Stimulated activated CD4-positive, alpha-beta T cell treated with anti-CD3 and anti-CD28 coated beads, Interleukin-2, amount 100 ng/mL, for 4 hours (primary cell): ENCODE measurements around the gene HPN.
"Not testable (repeated sequence)": the region's sequence is repeated elsewhere in the genome, so short reads cannot be mapped to it uniquely, and the experiment has no call there.

Experiments
- DNase-seq: peaks from one replicate; pipeline ENCODE4 v3.0.0-alpha.2; 2020; ENCODE audit warnings: low read depth

Gene HPN

DNA sequence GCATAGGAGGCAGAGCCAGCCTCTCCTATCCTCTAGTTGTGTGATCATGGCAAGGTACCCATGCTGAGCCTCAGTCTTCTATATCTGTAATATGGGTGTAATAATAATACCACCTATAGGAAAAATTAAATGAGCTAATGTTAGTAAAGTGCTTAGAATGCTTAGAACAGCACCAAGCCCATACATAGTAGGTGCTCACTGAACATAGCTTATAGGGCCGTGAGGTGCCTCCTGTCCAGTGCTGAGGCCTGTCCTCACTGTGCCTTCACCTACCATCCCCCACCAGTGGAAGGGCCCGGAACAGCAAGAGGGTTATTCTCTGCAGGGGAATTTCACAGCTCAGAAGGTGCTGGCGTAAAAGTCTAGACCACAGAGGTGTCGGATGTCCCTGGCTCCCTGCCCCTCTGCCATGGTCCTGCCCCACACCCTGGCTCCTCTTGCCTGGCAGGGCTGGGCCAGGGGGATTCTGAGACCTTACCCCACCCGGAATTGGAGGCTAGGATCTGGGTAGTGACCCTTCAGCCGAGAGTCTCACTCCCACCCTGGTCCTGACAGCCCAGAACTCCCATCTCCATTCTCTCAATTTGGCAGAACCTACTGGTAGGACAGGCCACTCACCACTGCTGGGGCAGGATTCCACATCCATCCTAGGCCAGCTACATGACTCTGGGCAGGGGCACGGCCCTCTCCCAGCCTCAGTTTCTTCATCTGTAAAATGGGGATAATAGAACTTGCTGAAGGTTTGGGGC, 13.5 kb upstream of the HPN start:
- DNase-seq = no peak

DNA sequence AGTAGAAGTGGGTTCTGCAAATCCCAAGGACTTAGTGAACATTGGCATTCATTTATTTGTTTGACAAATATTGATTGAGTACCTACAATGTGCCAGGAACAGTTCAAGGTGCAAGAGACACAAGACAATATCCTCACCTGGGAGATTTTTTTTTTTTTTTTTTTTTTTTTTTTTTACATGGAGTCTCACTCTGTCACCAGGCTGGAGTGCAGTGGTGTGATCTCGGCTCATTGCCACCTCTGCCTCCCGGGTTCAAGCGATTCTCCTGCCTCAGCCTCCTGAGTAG, 13.0 kb upstream of the HPN start:
- DNase-seq = not testable (repeated sequence)

DNA sequence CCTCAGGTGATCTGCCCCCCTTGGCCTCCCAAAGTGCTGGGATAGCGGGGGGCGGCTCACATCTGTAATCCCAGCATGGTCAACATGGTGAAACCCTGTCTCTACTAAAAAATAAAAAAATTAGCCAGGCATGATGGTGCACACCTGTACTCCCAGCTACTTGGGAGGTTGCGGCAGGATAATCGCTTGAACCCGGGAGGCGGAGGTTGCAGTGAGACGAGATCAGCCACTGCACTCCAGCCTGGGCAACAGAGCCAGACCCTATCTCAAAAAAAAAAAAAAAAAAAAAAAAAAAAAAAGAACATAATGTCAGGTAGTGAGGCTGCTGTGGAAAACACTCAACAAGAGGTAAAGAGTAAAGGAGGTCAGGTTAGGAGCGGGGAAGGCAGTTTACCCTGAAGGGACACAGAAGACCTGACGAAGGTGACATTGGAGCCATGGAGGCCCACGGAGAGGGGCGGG, 12.2 kb upstream of the HPN start:
- DNase-seq = not testable (repeated sequence)

DNA sequence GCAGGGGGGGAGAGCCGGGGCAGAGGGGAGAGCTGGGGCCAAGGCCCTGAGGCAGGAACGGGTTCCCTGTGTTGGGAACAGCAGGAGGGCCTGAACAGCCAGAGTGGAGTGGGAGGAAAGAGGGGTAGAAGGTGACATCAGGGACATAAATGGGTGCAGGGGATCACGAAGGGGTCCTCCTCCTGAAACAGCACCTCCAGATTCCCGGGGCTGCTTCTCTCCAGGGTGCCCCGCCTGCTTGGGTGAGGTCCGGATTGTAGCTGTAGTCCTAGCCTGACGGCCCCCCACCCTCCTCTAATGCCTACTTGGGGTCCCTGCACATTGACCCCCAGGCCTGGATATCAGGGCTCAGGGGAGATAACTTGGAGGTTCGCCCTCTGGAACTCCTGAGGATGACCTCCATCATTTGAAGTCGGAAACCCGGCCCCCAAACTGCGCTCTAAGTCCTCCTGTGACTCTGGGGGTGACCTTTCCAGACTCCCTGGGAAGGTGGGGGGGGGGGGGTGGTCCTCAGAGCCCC, 11.7 kb upstream of the HPN start:
- DNase-seq = no peak

DNA sequence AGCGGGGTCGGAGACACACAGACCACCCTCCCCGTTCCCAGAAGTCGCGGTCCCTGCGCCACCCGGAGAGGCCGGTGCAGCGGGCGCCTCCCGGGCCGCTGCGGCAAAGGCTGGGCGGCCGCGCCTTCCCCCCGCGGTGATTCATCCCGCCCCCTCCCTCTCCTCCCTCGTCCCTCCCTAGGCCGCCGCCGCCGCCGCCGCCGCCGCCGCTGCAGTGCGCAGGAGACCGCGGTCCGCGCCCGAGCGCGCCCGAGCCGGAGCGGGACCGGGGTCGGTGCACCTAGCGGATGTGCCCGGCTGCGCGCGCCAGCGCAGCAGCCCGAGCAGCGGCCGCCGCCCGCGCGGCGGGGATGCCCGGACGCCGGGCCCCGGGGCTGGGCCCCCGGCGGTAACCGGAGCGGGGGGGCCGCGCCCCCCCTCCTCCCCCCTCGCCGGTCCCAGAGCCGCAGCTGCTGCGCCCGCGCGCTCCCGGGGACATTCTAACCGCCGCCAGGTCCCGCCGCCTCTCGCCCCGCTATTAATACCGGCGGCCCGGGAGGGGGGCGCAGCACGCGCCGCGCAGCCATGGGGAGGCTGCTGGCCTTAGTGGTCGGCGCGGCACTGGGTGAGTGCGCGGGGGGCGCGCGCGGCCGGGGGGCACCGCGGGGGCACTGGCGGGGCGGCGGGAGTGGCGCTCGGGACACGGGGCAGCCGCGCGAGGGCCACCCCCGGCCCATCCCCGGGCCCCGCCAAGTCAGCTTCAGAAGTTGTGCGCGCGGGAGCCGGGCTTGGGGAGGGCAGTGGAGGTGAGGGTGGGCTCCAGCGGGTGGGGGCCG, 11.1 kb upstream of the HPN start, which contains the start of gene SCN1B:
SCN1B (plus strand) TSS at position 214 of the 815 bp plus-strand sequence; CDS start at position 565, 351 bp downstream.
- DNase-seq = peak; percentile 53

DNA sequence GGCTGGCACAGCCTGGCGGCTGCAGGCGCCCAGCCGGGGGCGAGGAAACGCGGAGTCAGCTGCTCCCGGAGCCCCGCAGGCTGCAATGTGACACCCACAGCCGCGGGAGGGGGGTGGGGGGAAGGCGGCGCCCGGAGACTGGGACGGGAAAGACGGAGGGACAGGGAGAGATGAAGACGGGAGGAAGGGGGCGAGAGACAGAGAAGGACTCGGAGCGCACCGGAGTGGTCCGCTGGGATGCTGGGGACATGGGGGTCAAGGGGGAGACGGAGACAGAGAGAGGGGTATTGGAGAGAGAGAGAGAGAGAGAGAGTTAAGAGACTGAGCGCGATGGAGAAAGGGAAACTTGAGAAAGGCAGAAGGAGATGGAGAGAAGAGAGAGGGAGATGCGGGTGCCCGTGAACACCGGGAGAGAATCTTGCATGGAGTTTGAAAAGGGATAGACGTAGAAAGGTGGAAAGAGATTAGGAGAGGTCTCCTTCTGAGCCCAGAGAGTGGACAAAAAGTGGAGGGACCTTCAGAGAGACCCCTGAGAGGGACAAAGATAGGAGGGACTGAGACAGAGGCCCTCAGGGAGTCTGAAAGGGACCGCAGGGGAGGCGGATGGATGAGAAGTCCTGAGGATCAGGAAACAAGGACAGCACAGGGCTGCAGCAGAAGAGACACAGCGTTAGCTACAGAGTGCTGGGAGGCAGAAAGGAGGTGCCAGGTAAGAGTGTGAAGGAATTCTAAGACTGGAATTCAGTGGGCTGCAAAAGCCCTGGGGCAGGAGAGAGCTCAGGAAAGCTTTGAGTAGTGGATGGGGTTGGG, 10.2 kb upstream of the HPN start:
- no peak for DNase-seq

DNA sequence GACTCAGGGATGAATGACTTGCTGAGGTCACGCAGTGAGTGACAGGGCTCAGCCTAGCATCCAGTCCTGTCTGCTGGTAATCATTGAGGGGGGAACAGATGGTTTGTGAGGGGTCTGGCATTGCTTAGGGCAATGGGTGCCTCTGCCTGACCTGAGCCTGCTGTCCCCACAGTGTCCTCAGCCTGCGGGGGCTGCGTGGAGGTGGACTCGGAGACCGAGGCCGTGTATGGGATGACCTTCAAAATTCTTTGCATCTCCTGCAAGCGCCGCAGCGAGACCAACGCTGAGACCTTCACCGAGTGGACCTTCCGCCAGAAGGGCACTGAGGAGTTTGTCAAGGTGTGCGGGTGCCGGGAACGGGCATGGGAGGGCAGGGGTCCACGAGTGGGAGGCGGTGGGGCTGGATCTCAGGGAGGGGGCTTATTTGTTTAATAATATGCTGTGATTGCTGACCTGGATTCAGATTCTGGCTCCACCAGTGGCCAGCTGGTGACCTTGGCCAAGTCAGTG, 9.1 kb upstream of the HPN start:
- DNase-seq = no peak

DNA sequence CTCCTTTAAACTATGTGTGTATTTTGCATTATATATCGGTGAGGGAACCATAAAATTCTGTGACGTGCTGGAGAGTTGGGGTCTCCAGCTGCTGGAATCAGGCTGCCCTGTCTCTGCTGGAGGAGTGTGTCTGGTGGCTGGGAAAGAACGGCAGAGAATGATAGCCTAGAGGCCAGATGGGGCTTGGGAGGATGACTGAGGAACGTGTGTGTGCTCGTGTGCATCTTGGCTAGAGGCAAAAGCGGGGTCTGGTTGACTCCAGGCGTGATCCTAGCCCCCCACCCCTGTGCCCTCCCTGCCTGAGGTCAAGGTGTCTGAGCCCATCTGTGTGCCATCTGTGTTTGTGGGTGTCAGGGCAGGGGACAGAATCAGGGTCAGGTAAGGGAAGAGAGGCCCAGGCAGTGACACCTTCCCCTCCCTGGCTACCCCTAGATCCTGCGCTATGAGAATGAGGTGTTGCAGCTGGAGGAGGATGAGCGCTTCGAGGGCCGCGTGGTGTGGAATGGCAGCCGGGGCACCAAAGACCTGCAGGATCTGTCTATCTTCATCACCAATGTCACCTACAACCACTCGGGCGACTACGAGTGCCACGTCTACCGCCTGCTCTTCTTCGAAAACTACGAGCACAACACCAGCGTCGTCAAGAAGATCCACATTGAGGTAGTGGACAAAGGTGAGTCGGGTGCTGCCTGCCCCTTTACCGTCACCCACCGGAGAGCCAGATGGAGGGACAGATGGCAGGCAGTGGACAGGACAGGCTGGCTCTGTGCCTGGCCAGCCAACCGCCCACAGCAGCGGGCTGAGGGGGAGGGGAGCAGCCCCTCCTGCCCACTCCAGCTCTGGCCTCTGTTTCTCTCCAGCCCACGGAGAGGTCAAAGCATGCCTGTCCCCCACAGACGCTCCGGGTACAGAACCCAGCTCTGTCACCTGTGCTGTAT, 8.2 kb upstream of the HPN start:
- no peak for DNase-seq

DNA sequence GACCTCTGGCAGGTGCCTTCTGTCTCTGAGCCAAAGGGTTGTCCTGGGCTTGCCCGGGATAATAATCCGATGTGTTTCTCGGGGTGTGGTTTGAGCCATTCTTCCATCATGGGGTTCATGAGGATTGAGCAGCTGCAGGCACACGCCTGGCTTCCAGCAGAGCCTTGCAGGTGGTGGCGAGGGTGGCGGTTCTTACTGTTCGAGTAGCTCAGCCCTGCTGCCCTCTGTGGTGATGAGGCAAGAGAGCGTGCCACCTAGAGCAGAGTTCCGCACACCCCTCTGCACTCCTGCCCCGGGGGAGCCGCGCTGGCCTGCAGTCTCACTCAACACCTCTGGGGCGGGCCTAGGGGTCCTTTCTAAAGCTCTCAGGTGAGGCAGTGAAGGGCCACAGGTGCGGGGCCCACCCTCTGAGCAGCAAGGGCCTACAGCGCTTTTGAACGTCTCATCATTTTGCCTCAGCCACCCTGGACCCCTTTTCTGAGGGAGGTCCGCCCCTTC, 7.5 kb upstream of the HPN start:
- DNase-seq = no peak

DNA sequence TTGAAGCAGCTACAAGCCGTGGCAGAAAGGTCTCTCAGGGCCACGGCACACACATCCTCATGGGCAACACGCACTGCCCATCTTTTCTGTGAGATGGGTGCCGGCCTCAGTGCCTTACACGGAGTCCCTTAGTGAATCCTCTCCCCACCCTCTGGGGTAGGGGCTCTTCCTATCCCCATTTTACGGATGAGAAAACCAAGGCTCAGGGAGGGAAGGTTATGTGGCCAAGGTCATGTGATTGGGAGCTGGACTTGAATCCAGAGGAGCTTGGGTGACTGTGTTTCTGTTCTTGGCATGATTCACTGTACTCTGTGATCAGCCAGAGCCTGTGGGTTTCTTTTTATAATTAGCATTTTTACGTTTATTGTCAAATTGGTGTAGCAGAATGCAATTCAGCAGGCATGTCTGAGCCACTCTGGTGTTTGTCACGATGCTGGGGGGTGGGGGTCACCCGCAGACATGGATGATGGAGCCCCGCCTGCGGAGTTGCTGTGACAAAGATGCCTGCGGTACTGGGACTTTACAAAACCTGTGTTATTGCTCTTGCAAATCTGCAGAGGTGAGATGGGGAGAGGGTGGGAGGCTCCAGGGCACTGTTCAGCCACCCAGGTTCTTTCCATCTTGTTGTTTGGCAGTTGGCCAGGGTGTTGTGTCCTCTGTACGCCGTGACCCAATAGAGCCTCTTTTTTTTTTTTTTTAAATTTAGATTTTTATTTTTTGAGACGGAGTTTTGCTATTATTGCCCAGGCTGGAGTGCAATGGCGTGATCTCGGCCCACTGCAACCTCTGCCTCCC, 6.7 kb upstream of the HPN start:
- DNase-seq = no peak

DNA sequence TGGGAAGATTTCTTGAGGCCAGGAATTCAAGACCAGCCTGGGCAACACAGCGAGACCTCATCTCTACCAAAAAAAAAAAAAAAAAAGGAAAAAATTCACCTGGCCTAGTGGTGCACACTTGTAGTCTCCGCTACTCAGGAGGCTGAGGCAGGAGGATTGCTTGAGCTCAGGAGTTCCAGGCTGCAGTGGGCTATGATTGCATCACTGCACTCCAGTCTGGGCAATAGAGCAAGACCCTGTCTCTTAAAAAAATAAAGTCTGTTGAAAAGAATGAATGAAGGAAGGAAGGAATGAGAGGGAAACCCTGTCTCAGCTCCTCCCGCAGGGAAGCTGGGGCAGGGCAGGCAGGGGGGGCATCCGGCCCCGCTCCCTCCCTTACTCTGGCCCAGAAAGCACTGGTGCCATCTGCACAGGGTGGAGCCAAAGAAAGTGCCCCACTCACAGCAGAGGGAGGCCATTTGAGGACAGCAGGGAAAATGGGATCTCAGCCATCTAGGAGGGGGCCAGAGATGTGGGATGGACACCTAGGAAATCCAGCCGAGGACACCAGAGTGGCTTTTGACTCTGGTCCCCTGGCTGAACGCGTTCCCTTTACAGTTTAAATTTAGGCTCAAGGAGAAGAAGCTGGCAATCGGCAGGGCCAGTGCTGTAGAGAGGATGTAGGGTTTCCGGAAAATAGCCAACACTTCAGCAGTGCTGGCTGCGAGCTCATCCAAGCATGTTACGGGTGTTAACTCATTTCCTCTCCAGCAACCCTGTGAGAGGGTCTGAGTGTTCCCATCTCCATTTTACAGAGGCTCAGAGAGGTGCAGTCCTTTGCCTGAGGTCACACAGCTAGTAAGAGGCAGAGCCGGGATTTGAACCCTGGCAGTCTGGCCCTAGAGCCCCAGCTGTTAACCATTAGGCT, 3.6 kb upstream of the HPN start:
- no peak for DNase-seq

DNA sequence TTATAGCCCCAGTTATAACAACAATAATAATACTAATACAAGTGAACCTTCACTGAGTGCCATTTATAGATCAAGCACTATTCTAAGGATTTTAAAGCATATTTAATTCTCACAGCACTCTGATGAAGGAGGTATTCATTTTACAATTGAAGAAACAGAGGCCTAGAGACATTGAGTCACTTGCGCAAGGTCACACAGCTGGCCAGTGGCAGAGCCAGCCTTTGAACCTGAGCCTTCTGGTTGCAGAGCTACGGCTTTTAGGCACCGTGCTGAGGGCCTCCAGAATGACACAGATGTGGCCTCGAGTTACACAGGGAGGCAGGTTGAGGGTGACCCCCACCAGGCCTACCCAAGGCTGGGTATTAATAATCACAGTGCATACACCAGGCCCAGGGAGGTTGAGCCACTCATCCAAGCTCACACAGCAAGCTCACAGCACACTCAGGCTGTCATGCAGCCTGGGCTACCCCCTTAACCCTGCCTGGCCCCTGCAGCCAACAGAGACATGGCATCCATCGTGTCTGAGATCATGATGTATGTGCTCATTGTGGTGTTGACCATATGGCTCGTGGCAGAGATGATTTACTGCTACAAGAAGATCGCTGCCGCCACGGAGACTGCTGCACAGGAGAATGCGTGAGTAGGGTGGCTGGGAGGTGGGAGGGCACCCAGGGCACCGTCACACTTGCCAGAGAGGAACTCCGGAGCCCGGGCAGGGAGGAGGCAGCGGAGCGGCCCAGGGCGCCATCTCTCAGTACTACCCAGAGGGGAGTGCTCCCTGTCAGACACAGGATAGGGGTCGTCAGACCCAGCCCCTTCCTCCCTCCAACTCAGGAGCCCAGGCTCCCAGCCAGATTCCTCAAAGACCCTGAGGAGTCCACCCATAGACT, 2.7 kb upstream of the HPN start:
- DNase-seq = no peak

DNA sequence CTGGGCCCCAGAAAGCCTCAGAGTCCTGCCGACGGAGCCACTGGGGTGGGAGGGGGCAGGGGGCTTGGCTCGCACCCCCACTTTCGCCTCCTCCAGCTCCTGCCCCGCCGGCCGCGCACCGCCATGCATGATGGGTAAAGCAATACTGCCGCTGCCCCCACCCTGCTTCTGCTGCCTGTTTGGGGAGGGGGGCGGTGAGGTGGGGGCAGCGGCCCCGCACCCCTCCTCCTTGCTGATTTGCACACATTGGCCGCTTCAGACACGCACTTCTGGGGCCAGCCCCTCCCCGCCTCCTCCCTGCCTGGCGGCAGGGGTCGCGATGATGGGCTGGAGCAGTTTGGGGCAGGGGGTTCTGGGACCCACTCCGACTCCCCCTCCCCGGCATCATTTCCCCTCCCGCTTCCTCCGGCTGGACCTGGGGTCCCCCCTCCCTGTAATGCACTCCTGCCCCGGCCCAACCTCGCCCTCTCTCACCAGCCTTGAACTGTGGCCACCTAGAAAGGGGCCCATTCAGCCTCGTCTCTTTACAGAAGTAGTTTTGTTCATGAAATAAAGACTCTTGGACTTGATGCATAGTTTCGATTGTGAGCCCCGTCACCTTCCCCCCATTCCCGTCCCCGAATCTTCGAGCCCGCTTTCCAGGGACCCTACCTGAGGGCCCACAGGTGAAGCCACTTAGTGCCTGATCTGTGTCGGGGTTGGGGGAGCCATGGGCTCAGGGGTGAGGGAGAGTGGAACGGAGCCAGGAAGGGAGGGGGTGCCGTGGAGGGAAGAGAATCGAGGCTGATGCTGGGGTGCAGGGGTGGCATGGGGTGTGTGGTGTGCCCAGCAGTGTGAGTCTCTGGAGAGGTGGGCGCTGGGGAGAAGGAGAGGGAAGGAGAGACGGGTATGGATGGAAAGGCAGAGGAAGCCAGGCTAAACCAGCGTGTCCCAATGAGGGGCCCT, 1.4 kb upstream of the HPN start:
- no peak for DNase-seq

DNA sequence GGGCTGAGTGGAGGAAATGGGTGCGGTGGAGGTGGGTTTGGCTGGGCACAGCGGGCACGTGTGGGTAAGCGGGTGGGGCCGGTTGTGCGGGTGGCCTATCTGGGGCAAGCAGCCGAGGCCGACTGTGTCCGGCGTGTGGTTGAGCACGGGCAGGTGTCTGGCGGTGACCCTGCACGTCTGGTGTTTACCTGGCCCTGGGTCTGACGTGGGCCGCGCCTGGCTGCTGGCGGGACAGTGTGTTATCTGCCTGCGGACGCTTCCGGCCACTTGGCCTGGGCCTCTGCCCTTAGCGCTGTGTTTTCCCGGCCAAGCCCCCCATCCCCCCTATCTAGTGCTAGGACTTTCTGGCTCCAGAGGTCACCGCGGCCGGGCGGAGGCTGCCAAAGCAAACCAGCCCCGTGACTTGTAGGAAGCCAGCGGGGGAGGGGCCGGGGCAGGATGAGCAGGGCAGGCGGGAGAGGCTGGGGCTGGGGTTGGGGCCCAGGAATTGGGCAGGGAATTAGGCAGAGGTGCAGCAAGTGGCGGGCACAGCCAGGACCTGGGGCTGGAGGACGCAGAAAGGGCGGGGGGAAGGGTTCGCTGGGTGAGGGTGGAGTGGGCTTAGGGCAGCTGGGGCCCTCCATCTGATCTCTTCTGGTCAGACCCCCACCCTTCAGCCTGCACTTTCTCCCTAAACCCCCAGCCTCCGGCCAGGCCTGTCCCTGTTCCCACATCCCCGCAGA, 534 bp upstream of the HPN start:
- peak; percentile 16 for DNase-seq

DNA sequence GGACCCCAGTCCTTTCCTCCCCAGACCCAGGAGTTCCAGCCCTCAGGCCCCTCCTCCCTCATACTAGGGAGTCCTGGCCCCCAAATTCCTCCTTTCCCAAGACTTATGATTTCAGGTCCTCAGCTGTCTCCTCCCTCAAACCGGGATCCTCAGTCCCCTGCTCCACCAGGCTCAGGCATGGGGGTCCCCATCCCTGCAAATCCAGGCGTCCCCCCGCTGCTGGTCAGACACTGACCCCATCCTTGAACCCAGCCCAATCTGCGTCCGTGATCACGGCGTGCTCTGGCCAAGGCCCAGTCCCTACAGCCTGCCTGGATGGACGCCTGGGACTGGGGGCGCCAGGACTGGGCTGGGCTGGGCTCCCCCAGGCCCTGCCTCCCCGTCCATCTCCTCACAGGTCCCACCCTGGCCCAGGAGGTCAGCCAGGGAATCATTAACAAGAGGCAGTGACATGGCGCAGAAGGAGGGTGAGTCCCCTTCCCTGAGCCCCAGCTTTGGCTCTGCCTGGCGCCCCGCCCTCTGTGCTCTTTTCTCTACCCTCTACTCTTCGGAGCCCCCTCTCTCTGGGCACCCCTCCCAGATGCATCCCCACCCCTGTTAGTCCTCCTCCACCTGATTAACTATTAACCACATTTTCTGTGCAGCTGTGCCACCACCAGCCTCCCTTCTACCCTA, 672 bp downstream of the HPN start:
- no peak for DNase-seq
